Measurements from ENCODE around the gene SPEM2. TPM values are rescaled to one million over a fixed set of nuclear protein-coding genes. Genes with fewer than 3 reads are reported as not detected.
"Not testable (repeated sequence)": the region's sequence is repeated elsewhere in the genome, so short reads cannot be mapped to it uniquely, and the experiment has no call there.

SPEM2 gene
- total and polyA plus RNA-seq, 2 donors (not counting 1 experiment from before 2014, with no cell fraction given) = not detected

- peaks cover 70% of the 10 kb centered on the region for H3K79me2 ChIP-seq (ENCODE audit: control insufficient read depth, insufficient read depth, low read length)
These were observed 45.1 kb downstream of the SPEM2 start for GRCh38 chr17:7470457-7470973.

DNA sequence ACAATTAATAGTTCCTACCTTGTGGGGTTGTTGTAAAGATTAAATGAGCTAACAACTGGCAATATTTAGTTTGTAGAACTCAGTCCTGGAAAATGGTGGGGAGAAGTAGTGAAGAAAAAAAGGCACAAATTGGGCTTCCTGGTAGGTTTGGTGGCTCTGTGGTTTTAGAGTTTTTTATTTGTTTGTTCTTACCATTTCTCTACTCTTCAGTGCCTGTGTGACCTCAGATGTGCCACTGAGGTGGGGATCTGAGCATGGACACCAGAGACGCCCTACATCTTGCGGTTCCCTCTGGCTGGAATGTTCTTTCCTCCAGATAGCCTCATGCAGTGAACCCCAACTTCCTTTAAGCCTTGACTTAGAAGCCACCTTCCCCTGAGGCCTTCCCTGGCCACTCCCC, 46.3 kb downstream of the SPEM2 start:
- no peak overlapping the region for H3K4me3 ChIP-seq (replicated peaks in 1 of 4; ENCODE audit: control extremely low read depth in 1 of 4, insufficient read depth in 1 of 4, low read depth in 3 of 4, low read length in 4 of 4)
- H3K9me3 ChIP-seq (ENCODE audit: control insufficient read depth, insufficient read depth, low read depth, low read length) = no peaks in the 10 kb centered on the region
- H3K4me2 ChIP-seq (ENCODE audit: extremely low read depth, insufficient read depth, low read length) = no peak overlapping the region
- H3K4me1 ChIP-seq (ENCODE audit: control insufficient read depth, extremely low read depth, insufficient read depth, low read length) = peaks cover 17% of the 10 kb centered on the region
- TF ChIP-seq EZH2 (IDR thresholded peaks at IDR 0.05; ENCODE audit: low read length, missing control alignments) (no peak), CTCF (conservative IDR thresholded peaks at IDR 0.05 in 1 of 2, IDR thresholded peaks at IDR 0.05 in 1 of 2; ENCODE audit: low read depth in 1 of 2, low read length in 2 of 2) (no peak)
- H3K79me2 ChIP-seq (ENCODE audit: control insufficient read depth, insufficient read depth, low read length) = peaks cover 82% of the 10 kb centered on the region
- H2AFZ ChIP-seq (ENCODE audit: low read length) = no peak overlapping the region
- H4K20me1 ChIP-seq (ENCODE audit: control insufficient read depth, extremely low read depth, insufficient read depth, low read length) = no peaks in the 10 kb centered on the region
- H3K9ac ChIP-seq (ENCODE audit: insufficient read depth, low read length) = no peak overlapping the region
- H3K27me3 ChIP-seq (ENCODE audit: control insufficient read depth, insufficient read depth, low read length) = no peaks in the 10 kb centered on the region
- no peak overlapping the region for H3K27ac ChIP-seq (ENCODE audit: insufficient read depth, low read length)
- H3K36me3 ChIP-seq (ENCODE audit: control insufficient read depth, insufficient read depth, low read length) = peaks cover 2% of the 10 kb centered on the region
- DNase-seq (ENCODE audit: low read depth in 2 of 2) = no peak

More at GRCh38 chr17:7470457-7470973, 45.1 kb downstream of the SPEM2 start:
- H2AFZ ChIP-seq (ENCODE audit: low read length); H3K36me3 ChIP-seq (ENCODE audit: control insufficient read depth, insufficient read depth, low read length); H3K9ac ChIP-seq (ENCODE audit: insufficient read depth, low read length); DNase-seq (ENCODE audit: low read depth in 2 of 2); H4K20me1 ChIP-seq (ENCODE audit: control insufficient read depth, extremely low read depth, insufficient read depth, low read length); H3K4me3 ChIP-seq (replicated peaks in 1 of 4; ENCODE audit: control extremely low read depth in 1 of 4, insufficient read depth in 1 of 4, low read depth in 3 of 4, low read length in 4 of 4); H3K27me3 ChIP-seq (ENCODE audit: control insufficient read depth, insufficient read depth, low read length); H3K9me3 ChIP-seq (ENCODE audit: control insufficient read depth, insufficient read depth, low read depth, low read length); H3K27ac ChIP-seq (ENCODE audit: insufficient read depth, low read length); H3K4me2 ChIP-seq (ENCODE audit: extremely low read depth, insufficient read depth, low read length): not testable (repeated sequence)
- H3K4me1 ChIP-seq (ENCODE audit: control insufficient read depth, extremely low read depth, insufficient read depth, low read length) = peaks cover 14% of the 10 kb centered on the region

GRCh38 chr17:7474767-7475166, 49.4 kb downstream of the SPEM2 start:
- Histone ChIP-seq H3K4me1 (ENCODE audit: control insufficient read depth, extremely low read depth, insufficient read depth, low read length) (peaks cover 16% of the 10 kb centered on the region), H3K79me2 (ENCODE audit: control insufficient read depth, insufficient read depth, low read length) (peaks cover 85% of the 10 kb centered on the region)
- not testable (repeated sequence) for DNase-seq (ENCODE audit: low read depth in 2 of 2); H3K9ac ChIP-seq (ENCODE audit: insufficient read depth, low read length); H3K27me3 ChIP-seq (ENCODE audit: control insufficient read depth, insufficient read depth, low read length); H4K20me1 ChIP-seq (ENCODE audit: control insufficient read depth, extremely low read depth, insufficient read depth, low read length); H3K27ac ChIP-seq (ENCODE audit: insufficient read depth, low read length); H3K4me2 ChIP-seq (ENCODE audit: extremely low read depth, insufficient read depth, low read length); H3K4me3 ChIP-seq (replicated peaks in 1 of 4; ENCODE audit: control extremely low read depth in 1 of 4, insufficient read depth in 1 of 4, low read depth in 3 of 4, low read length in 4 of 4); H2AFZ ChIP-seq (ENCODE audit: low read length); H3K9me3 ChIP-seq (ENCODE audit: control insufficient read depth, insufficient read depth, low read depth, low read length); H3K36me3 ChIP-seq (ENCODE audit: control insufficient read depth, insufficient read depth, low read length)

- H3K27ac ChIP-seq (ENCODE audit: insufficient read depth, low read length) = peak overlapping the region; percentile 91
- no peaks in the 10 kb centered on the region for H3K27me3 ChIP-seq (ENCODE audit: control insufficient read depth, insufficient read depth, low read length)
- H3K4me1 ChIP-seq (ENCODE audit: control insufficient read depth, extremely low read depth, insufficient read depth, low read length) = peaks cover 21% of the 10 kb centered on the region
- peaks cover 2% of the 10 kb centered on the region for H4K20me1 ChIP-seq (ENCODE audit: control insufficient read depth, extremely low read depth, insufficient read depth, low read length)
- H3K4me2 ChIP-seq (ENCODE audit: extremely low read depth, insufficient read depth, low read length) = peak overlapping the region; percentile 27
- H2AFZ ChIP-seq (ENCODE audit: low read length) = no peak overlapping the region
- H3K79me2 ChIP-seq (ENCODE audit: control insufficient read depth, insufficient read depth, low read length) = peaks cover 81% of the 10 kb centered on the region
- peak in 1 of 2 donors; percentile 39 for DNase-seq (ENCODE audit: low read depth in 2 of 2)
- H3K36me3 ChIP-seq (ENCODE audit: control insufficient read depth, insufficient read depth, low read length) = peaks cover 2% of the 10 kb centered on the region
- TF ChIP-seq EZH2 (IDR thresholded peaks at IDR 0.05; ENCODE audit: low read length, missing control alignments) (no peak), CTCF (conservative IDR thresholded peaks at IDR 0.05 in 1 of 2, IDR thresholded peaks at IDR 0.05 in 1 of 2; ENCODE audit: low read depth in 1 of 2, low read length in 2 of 2) (no peak)
- no peak overlapping the region for H3K9ac ChIP-seq (ENCODE audit: insufficient read depth, low read length)
- no peaks in the 10 kb centered on the region for H3K9me3 ChIP-seq (ENCODE audit: control insufficient read depth, insufficient read depth, low read depth, low read length)
- H3K4me3 ChIP-seq (replicated peaks in 1 of 4; ENCODE audit: control extremely low read depth in 1 of 4, insufficient read depth in 1 of 4, low read depth in 3 of 4, low read length in 4 of 4) = peak overlapping the region in 1 of 4 experiments; percentile 91
These were observed 50.5 kb downstream of the SPEM2 start for GRCh38 chr17:7475764-7476422.

Data from fibroblast of lung (primary cell).